ENCODE data around the gene RIMBP2.

DNA sequence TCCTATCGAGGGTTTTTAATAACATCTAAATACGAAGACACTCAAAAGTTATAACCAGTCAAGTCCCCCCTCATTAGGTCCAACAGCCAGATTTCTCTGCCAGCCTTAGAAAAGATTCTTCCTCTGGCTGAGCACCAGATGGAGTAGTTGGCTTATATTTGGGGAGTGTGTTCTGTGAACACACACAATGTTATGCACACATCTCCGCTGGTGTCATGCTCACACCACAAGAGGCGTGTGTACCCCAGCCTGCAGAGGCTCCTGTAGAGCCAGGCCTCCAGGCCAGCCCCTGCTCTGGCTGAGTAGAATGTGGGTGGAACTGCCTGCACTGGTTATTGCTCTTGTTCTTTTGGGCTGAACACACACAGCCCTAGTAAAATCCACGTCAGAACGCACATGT lies 314.4 kb downstream of the RIMBP2 start:
- TF ChIP-seq, protein P1, sequence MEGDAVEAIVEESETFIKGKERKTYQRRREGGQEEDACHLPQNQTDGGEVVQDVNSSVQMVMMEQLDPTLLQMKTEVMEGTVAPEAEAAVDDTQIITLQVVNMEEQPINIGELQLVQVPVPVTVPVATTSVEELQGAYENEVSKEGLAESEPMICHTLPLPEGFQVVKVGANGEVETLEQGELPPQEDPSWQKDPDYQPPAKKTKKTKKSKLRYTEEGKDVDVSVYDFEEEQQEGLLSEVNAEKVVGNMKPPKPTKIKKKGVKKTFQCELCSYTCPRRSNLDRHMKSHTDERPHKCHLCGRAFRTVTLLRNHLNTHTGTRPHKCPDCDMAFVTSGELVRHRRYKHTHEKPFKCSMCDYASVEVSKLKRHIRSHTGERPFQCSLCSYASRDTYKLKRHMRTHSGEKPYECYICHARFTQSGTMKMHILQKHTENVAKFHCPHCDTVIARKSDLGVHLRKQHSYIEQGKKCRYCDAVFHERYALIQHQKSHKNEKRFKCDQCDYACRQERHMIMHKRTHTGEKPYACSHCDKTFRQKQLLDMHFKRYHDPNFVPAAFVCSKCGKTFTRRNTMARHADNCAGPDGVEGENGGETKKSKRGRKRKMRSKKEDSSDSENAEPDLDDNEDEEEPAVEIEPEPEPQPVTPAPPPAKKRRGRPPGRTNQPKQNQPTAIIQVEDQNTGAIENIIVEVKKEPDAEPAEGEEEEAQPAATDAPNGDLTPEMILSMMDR (IDR thresholded peaks at IDR 0.05; ENCODE audit: low read depth, low read length): no peak
- TF ChIP-seq MYC (IDR thresholded peaks at IDR 0.05; ENCODE audit: low read depth, low read length): no peak
- TF ChIP-seq, protein P2, sequence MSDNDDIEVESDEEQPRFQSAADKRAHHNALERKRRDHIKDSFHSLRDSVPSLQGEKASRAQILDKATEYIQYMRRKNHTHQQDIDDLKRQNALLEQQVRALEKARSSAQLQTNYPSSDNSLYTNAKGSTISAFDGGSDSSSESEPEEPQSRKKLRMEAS (IDR thresholded peaks at IDR 0.05; ENCODE audit: low read depth, low read length): no peak
